WTC11 (cell line): ENCODE measurements around the gene WLS. TPM values are rescaled to one million over a fixed set of nuclear protein-coding genes. Genes with fewer than 3 reads are reported as not detected.

ENCODE experiments used
- ATAC-seq: fragments of 200-7000 bp; cut with Tn5 transposase; 2 replicates; pipeline ENCODE4 v1.10.0; 2021; ENCODE audit warnings: mild to moderate bottlenecking, moderate library complexity
- CTCF ChIA-PET: fragments of 300-600 bp; sonication (Branson Sonifier 250); formaldehyde crosslinking; loops from one replicate; lab custom pipeline; 2021; ENCODE audit warnings: antibody characterized with exemption; lab: Charles Lee
- POLR2A ChIA-PET: fragments of 350-600 bp; sonication (Branson Sonifier 250); formaldehyde crosslinking; loops from one replicate; lab custom pipeline; 2021; ENCODE audit warnings: antibody characterized with exemption; lab: Charles Lee
- DNase-seq: peaks from one replicate; pipeline ENCODE4 v3.0.0; 2021; ENCODE audit warnings: low spot score
- H3K27ac Mint-ChIP-seq: 2 replicates; pipeline ENCODE4 v1.8.0; 2021; ENCODE audit warnings: mixed read lengths
- H3K27me3 Mint-ChIP-seq: 2 replicates; pipeline ENCODE4 v1.8.0; 2021; ENCODE audit warnings: low read depth, mild to moderate bottlenecking, moderate library complexity, mixed read lengths
- H3K36me3 Mint-ChIP-seq: 2 replicates; pipeline ENCODE4 v1.8.0; 2021; ENCODE audit warnings: mixed read lengths
- H3K4me1 Mint-ChIP-seq: 2 replicates; pipeline ENCODE4 v1.8.0; 2022; ENCODE audit warnings: mixed read lengths
- H3K4me3 Mint-ChIP-seq: 2 replicates; pipeline ENCODE4 v1.8.0; 2021; ENCODE audit warnings: mild to moderate bottlenecking, moderate library complexity, mixed read lengths
- H3K9me3 Mint-ChIP-seq: 2 replicates; pipeline ENCODE4 v1.8.0; 2021; ENCODE audit warnings: mixed read lengths
- AR ChIP-seq: fragments of 250-450 bp; sonication (Bioruptor Pico); IDR thresholded peaks from 2 replicates; pipeline ENCODE4 v1.9.0; 2021; ENCODE audit warnings: mild to moderate bottlenecking
- ARID4B ChIP-seq: sonication (generic); formaldehyde crosslinking; IDR thresholded peaks from 2 replicates; pipeline ENCODE4 v1.8.0; 2023; ENCODE audit warnings: missing genetic modification reagents, mild to moderate bottlenecking, borderline replicate concordance
- ETV6 ChIP-seq: sonication (generic); formaldehyde crosslinking; IDR thresholded peaks from 2 replicates; pipeline ENCODE4 v1.8.1; 2022; ENCODE audit warnings: mild to moderate bottlenecking, missing genetic modification reagents
- FOXK1 ChIP-seq: sonication (generic); formaldehyde crosslinking; IDR thresholded peaks from 2 replicates; pipeline ENCODE4 v1.8.0; 2022; ENCODE audit warnings: mild to moderate bottlenecking, moderate library complexity, missing genetic modification reagents
- FOXP1 ChIP-seq: sonication (generic); formaldehyde crosslinking; IDR thresholded peaks from 2 replicates; pipeline ENCODE4 v1.8.0; 2022; ENCODE audit warnings: missing genetic modification reagents, mild to moderate bottlenecking, moderate library complexity, borderline replicate concordance
- JAZF1 ChIP-seq: fragments of 250-450 bp; sonication (Bioruptor Pico); IDR thresholded peaks from 2 replicates; pipeline ENCODE4 v1.9.0; 2021; ENCODE audit warnings: moderate library complexity, mild to moderate bottlenecking, inconsistent platforms
- JUN ChIP-seq: sonication (generic); formaldehyde crosslinking; IDR thresholded peaks from 2 replicates; pipeline ENCODE4 v1.8.0; 2023; ENCODE audit warnings: mild to moderate bottlenecking, missing genetic modification reagents
- KAT7 ChIP-seq: sonication (generic); formaldehyde crosslinking; IDR thresholded peaks from 2 replicates; pipeline ENCODE4 v1.8.1; 2023; ENCODE audit warnings: missing genetic modification reagents, mild to moderate bottlenecking, borderline replicate concordance
- NFE2L1 ChIP-seq: sonication (generic); formaldehyde crosslinking; IDR thresholded peaks from 2 replicates; pipeline ENCODE4 v1.8.1; 2023; ENCODE audit warnings: missing genetic modification reagents
- NR1H2 ChIP-seq: sonication (generic); formaldehyde crosslinking; IDR thresholded peaks from 2 replicates; pipeline ENCODE4 v1.9.0; 2021; ENCODE audit warnings: mild to moderate bottlenecking, moderate library complexity, missing genetic modification reagents
- RORB ChIP-seq: fragments of 250-450 bp; sonication (Bioruptor Pico); IDR thresholded peaks from 2 replicates; pipeline ENCODE4 v1.9.0; 2021; ENCODE audit warnings: mild to moderate bottlenecking
- SMAD4 ChIP-seq: sonication (generic); formaldehyde crosslinking; IDR thresholded peaks from 2 replicates; pipeline ENCODE4 v1.8.0; 2022; ENCODE audit warnings: mild to moderate bottlenecking, missing genetic modification reagents
- TEAD4 ChIP-seq: sonication (generic); formaldehyde crosslinking; IDR thresholded peaks from 2 replicates; pipeline ENCODE4 v1.8.0; 2022; ENCODE audit warnings: mild to moderate bottlenecking, missing genetic modification reagents
- ZNF317 ChIP-seq: sonication (generic); formaldehyde crosslinking; IDR thresholded peaks from 2 replicates; pipeline ENCODE4 v1.8.1; 2023; ENCODE audit warnings: low read depth, mild to moderate bottlenecking, moderate library complexity, missing genetic modification reagents, borderline replicate concordance
- ZNF396 ChIP-seq: fragments of 250-450 bp; sonication (Bioruptor Pico); IDR thresholded peaks from 2 replicates; pipeline ENCODE4 v1.8.0; 2021; ENCODE audit warnings: mild to moderate bottlenecking, moderate library complexity, borderline replicate concordance
- ZNF423 ChIP-seq: fragments of 250-450 bp; sonication (Bioruptor Pico); IDR thresholded peaks from 2 replicates; pipeline ENCODE4 v2.1.2; 2022; ENCODE audit warnings: mild to moderate bottlenecking, moderate library complexity
- total RNA-seq: library from RNA; stranded (reverse); gene quantifications from 3 replicates; pipeline ENCODE4 v1.2.3, GENCODE V29; 2021
- TF ChIP-seq, protein P1 (sequence below): sonication (generic); formaldehyde crosslinking; IDR thresholded peaks from 2 replicates; pipeline ENCODE4 v1.8.0; 2022; ENCODE audit warnings: mild to moderate bottlenecking, missing genetic modification reagents
- TF ChIP-seq, protein P2 (sequence below): fragments of 250-450 bp; sonication (Bioruptor Pico); IDR thresholded peaks from 2 replicates; pipeline ENCODE4 v2.1.2; 2022; ENCODE audit warnings: mild to moderate bottlenecking, moderate library complexity

WLS gene
- total RNA-seq, 1 experiment from 2014 or later, result 4.5 TPM

- no peak for ATAC-seq
- Mint-ChIP-seq H3K27ac (no peak overlapping the region), H3K9me3 (peaks cover 7% of the 10 kb centered on the region), H3K36me3 (no peaks in the 10 kb centered on the region), H3K27me3 (no peaks in the 10 kb centered on the region; the same call in 1 of the 2 replicates), H3K4me3 (no peak overlapping the region), H3K4me1 (peaks cover 11% of the 10 kb centered on the region)
- TF ChIP-seq AR (CRISPR knock-in tag), result no peak
- POLR2A ChIA-PET, result no interaction called here
- CTCF ChIA-PET, result interaction anchor here (1.4 kb wide), 1 partner anchor 56 kb away, joined by 6 read pairs; no protein-coding TSS in a partner anchor
- no peak for DNase-seq
Measured at GRCh38 chr1:68175621-68176398, 56.5 kb downstream of the WLS start.

- Mint-ChIP-seq H3K27ac (no peak overlapping the region), H3K36me3 (no peaks in the 10 kb centered on the region), H3K4me3 (no peak overlapping the region), H3K4me1 (peaks cover 11% of the 10 kb centered on the region), H3K27me3 (no peaks in the 10 kb centered on the region; the same call in 1 of the 2 replicates), H3K9me3 (peaks cover 10% of the 10 kb centered on the region)
- ChIA-PET CTCF (interaction anchor here (1.4 kb wide), 1 partner anchor 13 kb away, joined by 5 read pairs; no protein-coding TSS in a partner anchor), POLR2A (no interaction called here)
- no peak for DNase-seq
- TF ChIP-seq ZNF317 (no peak), NR1H2 (CRISPR knock-in tag) (no peak), JAZF1 (no peak), NFE2L1 (no peak), RORB (CRISPR knock-in tag) (no peak), FOXK1 (no peak)
- TF ChIP-seq, protein P1, sequence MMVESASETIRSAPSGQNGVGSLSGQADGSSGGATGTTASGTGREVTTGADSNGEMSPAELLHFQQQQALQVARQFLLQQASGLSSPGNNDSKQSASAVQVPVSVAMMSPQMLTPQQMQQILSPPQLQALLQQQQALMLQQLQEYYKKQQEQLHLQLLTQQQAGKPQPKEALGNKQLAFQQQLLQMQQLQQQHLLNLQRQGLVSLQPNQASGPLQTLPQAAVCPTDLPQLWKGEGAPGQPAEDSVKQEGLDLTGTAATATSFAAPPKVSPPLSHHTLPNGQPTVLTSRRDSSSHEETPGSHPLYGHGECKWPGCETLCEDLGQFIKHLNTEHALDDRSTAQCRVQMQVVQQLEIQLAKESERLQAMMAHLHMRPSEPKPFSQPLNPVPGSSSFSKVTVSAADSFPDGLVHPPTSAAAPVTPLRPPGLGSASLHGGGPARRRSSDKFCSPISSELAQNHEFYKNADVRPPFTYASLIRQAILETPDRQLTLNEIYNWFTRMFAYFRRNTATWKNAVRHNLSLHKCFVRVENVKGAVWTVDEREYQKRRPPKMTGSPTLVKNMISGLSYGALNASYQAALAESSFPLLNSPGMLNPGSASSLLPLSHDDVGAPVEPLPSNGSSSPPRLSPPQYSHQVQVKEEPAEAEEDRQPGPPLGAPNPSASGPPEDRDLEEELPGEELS, result no peak
- no peak for ATAC-seq
Measured at GRCh38 chr1:68174738-68175113, 57.6 kb downstream of the WLS start.

GRCh38 chr1:68173936-68174737 lies 58.2 kb downstream of the WLS start:
- Mint-ChIP-seq H3K4me1 (peaks cover 11% of the 10 kb centered on the region), H3K4me3 (no peak overlapping the region), H3K9me3 (peaks cover 10% of the 10 kb centered on the region), H3K36me3 (no peaks in the 10 kb centered on the region), H3K27ac (no peak overlapping the region), H3K27me3 (no peaks in the 10 kb centered on the region; the same call in 1 of the 2 replicates)
- no peak for TF ChIP-seq JUN (CRISPR knock-in tag)
- TF ChIP-seq SMAD4 (CRISPR knock-in tag), result no peak
- no peak for TF ChIP-seq TEAD4 (CRISPR knock-in tag)
- TF ChIP-seq ARID4B (CRISPR knock-in tag), result no peak
- no peak for TF ChIP-seq ETV6
- no peak for TF ChIP-seq KAT7 (CRISPR knock-in tag)
- no peak for TF ChIP-seq ZNF396 (CRISPR knock-in tag)
- TF ChIP-seq FOXP1 (CRISPR knock-in tag), result no peak
- TF ChIP-seq ZNF423, result no peak
- TF ChIP-seq ZNF317, result no peak
- TF ChIP-seq, protein P2, sequence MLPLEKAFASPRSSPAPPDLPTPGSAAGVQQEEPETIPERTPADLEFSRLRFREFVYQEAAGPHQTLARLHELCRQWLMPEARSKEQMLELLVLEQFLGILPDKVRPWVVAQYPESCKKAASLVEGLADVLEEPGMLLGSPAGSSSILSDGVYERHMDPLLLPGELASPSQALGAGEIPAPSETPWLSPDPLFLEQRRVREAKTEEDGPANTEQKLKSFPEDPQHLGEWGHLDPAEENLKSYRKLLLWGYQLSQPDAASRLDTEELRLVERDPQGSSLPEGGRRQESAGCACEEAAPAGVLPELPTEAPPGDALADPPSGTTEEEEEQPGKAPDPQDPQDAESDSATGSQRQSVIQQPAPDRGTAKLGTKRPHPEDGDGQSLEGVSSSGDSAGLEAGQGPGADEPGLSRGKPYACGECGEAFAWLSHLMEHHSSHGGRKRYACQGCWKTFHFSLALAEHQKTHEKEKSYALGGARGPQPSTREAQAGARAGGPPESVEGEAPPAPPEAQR (CRISPR knock-in tag), result no peak
- ChIA-PET CTCF (interaction anchor here (0.6 to 1.5 kb wide), 4 partner anchors 12 to 147 kb away, joined by 3 to 6 read pairs (median 4); no protein-coding TSS in a partner anchor), POLR2A (interaction anchor here (1.1 kb wide), 1 partner anchor 58 kb away, joined by 3 read pairs; the partner anchor contains the start of gene WLS)
- ATAC-seq (no peak; the same call in 1 of the 2 replicates), DNase-seq (no peak)
